Adipocyte (in vitro differentiated cells): ENCODE measurements around the gene RPS6KA2.
"Not testable (repeated sequence)": the region's sequence is repeated elsewhere in the genome, so short reads cannot be mapped to it uniquely, and the experiment has no call there.

Source experiments
- DNase-seq: peaks from one replicate; pipeline ENCODE4 v3.0.0-alpha.2; 2015; ENCODE audit warnings: low read depth
- H3K27me3 ChIP-seq: replicated peaks from 2 replicates; pipeline ENCODE4 v1.7.0; 2013; ENCODE audit warnings: mild to moderate bottlenecking, low read length, moderate library complexity; ENCODE audit not compliant: control insufficient read depth, insufficient read depth
- H3K36me3 ChIP-seq: 2 replicates; pipeline ENCODE4 v1.7.0; 2013; ENCODE audit warnings: low read length, mild to moderate bottlenecking, moderate library complexity; ENCODE audit not compliant: control insufficient read depth, insufficient read depth, severe bottlenecking
- H3K4me1 ChIP-seq: 2 replicates; pipeline ENCODE4 v1.7.0; 2013; ENCODE audit warnings: mild to moderate bottlenecking, low read length, moderate library complexity; ENCODE audit not compliant: control insufficient read depth, insufficient read depth
- H3K4me3 ChIP-seq: 2 replicates; pipeline ENCODE4 v1.7.0; 2013; ENCODE audit warnings: mild to moderate bottlenecking, low read length, moderate library complexity
- H3K9ac ChIP-seq: 2 replicates; pipeline ENCODE4 v1.7.0; 2013; ENCODE audit warnings: mild to moderate bottlenecking, low read length, moderate library complexity
- H3K9me3 ChIP-seq: 2 replicates; pipeline ENCODE4 v1.7.0; 2013; ENCODE audit warnings: mild to moderate bottlenecking, low read length, moderate library complexity; ENCODE audit not compliant: control insufficient read depth

Gene RPS6KA2

DNA sequence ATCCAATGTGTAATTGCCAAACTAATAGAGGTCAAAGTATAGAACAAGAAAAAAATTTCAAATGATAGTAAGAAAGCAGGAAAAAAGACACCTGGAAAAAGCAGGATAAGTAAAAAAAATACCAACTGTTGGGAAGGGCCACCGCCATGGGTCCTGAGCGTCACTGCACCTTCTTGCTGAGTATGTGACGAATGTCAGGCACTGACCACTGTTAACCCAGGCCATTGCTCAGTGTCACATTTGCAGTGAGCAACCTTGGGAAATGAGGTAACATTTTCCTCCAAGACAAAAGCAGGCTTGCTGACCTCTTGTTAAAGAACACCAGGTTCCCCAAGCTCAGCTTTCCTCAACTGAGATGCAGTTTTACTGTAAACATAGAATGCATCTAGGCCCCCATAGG, 15.6 kb upstream of the RPS6KA2 start:
- Histone ChIP-seq H3K27me3 (peaks cover 22% of the 10 kb centered on the region), H3K4me1 (no peaks in the 10 kb centered on the region), H3K9me3 (peaks cover 9% of the 10 kb centered on the region), H3K9ac (no peak overlapping the region), H3K36me3 (no peaks in the 10 kb centered on the region), H3K4me3 (no peak overlapping the region)
- no peak for DNase-seq

DNA sequence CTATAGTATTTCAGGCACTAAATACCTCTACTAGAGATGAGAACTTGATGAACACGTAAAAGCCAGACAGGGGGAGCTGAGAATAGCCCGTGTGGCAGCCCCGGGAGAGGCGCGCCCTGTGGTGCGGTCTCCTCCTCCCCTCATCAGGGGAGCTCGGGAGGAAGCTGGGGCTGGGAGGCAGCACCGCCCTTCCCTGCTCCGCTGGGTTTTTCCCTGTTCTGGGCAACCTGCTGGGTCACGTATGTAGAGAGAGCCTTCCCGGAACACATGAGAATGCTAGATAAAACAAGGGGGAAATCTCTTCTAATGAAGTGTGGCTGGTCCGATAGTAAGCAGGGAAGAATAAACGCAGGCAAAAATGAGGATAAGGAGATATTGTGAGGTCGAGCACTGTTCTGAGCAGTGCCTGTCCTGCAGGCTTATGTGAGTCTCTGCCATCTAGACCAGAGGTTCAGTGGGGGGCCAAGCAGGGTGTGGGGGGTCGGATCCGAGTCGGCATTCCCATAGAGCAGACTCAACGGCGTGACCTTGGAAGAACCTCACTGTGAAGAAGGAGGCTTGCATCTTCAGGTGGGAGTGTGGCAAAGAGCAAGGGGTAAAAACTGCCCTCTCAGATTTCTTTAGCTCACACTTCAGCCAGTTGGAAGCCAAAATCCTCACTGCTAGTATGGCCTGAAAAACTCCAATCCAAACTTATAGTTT, 13.4 kb upstream of the RPS6KA2 start:
- no peaks in the 10 kb centered on the region for H3K36me3 ChIP-seq
- peaks cover 9% of the 10 kb centered on the region for H3K9me3 ChIP-seq
- peak overlapping the region; percentile 55 for H3K4me3 ChIP-seq
- DNase-seq, result no peak
- H3K9ac ChIP-seq, result no peak overlapping the region
- H3K4me1 ChIP-seq, result peaks cover 9% of the 10 kb centered on the region
- peaks cover 20% of the 10 kb centered on the region for H3K27me3 ChIP-seq

DNA sequence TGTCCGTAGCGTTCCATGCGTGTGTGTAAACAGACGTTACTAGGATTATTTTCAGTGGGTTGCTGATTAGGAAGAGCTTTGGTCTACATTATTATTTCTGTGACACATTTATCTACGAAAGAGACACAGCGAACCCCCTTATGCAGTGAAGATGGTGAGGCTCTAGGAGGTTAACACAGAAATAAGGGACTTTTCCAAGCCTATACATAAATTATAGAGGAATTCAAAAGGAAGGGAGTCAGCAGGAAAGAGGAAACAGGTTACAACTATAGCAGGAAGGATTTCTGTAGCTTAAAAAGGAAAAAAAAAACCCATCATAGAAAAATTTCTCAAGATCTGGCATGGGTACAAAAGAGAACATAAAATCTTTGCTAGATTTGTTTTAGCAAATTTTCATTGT, 12.9 kb upstream of the RPS6KA2 start:
- no peak overlapping the region for H3K9ac ChIP-seq
- peaks cover 20% of the 10 kb centered on the region for H3K27me3 ChIP-seq
- peaks cover 9% of the 10 kb centered on the region for H3K9me3 ChIP-seq
- H3K4me1 ChIP-seq, result peaks cover 9% of the 10 kb centered on the region
- no peaks in the 10 kb centered on the region for H3K36me3 ChIP-seq
- H3K4me3 ChIP-seq, result peak overlapping the region; percentile 55
- no peak for DNase-seq

- DNase-seq, result no peak
- Histone ChIP-seq H3K4me3 (no peak overlapping the region), H3K4me1 (peaks cover 9% of the 10 kb centered on the region), H3K9me3 (peaks cover under 1% of the 10 kb centered on the region), H3K36me3 (no peaks in the 10 kb centered on the region), H3K9ac (no peak overlapping the region), H3K27me3 (peaks cover 20% of the 10 kb centered on the region)
These were observed 11.5 kb upstream of the RPS6KA2 start for GRCh38 chr6:166638573-166638964.

DNA sequence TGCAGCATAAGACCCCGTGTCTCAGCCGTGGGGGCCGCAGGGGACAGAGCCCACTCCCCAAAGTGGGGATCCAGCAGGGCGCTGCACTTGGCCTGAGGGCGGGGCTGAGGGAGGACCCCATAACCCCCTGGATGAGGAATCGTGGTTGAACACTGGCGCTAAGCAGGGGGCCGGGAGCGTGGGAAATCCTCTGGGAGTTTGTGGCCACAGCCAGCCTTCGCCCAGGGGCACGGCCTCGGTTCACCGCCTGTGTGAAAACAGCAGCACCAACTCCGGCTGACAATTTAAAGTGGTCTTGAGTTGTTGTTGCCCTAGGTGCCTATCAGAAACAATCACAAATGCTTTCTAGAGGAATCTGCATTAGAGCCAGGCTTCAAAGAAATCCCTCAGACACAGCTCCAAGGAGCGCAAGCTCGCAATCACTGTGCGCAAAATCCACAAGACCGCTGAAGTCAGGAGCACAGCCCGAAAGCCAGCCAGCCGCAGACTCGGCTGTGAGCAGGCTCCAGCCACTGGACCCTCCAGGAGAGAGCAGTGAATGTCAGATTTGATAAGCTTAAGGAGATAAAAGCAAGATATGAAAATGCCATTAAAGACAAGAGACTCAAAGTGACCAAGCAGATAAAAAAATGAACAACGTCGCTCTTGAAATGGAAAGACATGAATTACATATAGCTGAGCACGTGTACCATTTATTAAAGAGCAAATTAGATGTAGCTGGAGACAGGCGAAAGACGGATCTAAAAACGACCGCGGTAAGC, 10.9 kb upstream of the RPS6KA2 start:
- Histone ChIP-seq H3K4me3 (no peak overlapping the region), H3K27me3 (peaks cover 20% of the 10 kb centered on the region), H3K36me3 (no peaks in the 10 kb centered on the region), H3K9ac (no peak overlapping the region), H3K9me3 (no peaks in the 10 kb centered on the region), H3K4me1 (peaks cover 9% of the 10 kb centered on the region)
- no peak for DNase-seq

- H3K4me3 ChIP-seq, result no peak overlapping the region
- peaks cover 20% of the 10 kb centered on the region for H3K27me3 ChIP-seq
- H3K36me3 ChIP-seq, result no peaks in the 10 kb centered on the region
- no peaks in the 10 kb centered on the region for H3K9me3 ChIP-seq
- DNase-seq, result no peak
- peak overlapping the region; percentile 5 for H3K9ac ChIP-seq
- peaks cover 9% of the 10 kb centered on the region for H3K4me1 ChIP-seq
These were observed 9.9 kb upstream of the RPS6KA2 start for GRCh38 chr6:166636934-166637333.

DNA sequence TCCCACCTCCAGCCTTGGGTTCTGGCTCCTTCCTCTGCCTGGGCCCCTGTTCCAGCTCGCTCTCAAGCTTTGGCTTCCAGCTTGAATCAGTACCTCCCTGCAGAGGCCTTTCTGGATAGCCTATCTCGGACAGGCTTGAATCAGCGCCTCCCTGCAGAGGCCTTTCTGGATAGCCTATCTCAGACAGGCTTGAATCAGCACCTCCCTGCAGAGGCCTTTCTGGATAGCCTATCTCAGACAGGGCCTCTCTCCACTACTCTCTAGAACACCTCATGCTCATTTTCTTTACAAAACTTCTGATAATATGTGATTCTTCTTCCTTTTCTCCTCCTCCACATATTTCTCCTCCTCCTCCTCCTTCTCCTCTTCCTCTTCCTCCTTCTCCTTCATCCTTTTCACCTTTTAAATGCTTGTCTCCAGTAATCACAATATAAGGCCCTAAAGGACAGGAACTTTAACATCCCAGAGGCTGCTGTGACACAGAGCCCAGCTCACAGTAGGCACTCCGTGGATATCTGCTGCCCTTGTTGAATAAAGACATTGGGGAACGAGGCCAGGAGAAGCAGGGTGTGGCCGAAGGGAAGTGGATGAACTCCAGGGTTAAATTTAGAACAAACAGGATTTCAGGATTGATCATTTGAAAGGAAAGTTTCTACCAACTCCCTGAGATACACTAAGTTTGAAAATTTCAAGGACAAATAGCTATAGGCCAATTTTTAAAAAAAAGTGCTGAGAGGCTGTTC, 9.3 kb upstream of the RPS6KA2 start:
- no peak for DNase-seq
- peaks cover 9% of the 10 kb centered on the region for H3K4me1 ChIP-seq
- peak overlapping the region; percentile 5 for H3K9ac ChIP-seq
- H3K27me3 ChIP-seq, result peaks cover 20% of the 10 kb centered on the region
- H3K4me3 ChIP-seq, result no peak overlapping the region
- H3K9me3 ChIP-seq, result no peaks in the 10 kb centered on the region
- no peaks in the 10 kb centered on the region for H3K36me3 ChIP-seq

DNA sequence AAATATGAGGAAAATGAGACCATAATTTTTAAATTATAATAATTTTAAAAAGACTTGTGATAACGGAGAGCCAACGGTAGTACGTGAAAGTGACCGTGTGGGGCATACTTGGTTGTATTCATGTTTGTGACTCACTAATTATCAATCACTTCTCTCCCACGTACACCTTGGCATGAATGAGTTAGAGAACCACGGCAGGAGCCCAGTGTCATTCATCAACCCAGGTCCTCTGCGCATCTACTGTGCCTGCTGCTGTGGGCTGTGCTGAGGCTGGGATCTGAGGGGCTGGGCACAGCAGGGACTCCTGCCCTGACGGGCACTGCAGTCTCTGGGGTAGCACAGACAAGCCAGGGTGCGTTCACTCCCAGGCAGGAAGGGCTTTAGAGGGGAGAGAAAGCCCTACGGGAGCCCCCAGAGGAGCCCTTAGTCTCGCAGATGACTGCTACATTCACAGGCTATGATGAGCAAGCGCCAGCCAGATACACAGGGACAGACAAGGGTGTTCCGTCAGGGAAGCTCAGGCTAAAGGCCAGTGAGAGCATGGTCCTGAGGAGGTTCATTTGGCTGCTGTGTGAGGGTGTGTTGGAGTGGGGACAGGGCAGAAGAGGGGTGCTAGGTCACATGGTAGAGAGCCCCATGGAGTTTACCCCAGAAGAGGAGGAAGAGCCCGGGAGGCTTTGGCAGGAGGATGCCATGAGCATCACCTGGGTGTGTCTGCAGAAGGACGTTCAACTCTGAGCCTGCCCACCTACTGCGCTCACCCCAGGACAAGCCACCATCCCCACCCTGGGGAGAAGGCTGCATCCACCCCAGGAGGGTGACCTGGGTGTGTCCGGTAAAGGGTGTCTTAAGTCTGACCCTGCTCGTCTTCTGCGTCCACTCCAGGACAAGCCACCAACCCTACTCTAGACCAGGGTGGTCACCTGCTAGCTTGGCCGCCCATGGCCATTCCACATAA, 8.2 kb upstream of the RPS6KA2 start:
- no peak for DNase-seq
- H3K36me3 ChIP-seq, result no peaks in the 10 kb centered on the region

DNA sequence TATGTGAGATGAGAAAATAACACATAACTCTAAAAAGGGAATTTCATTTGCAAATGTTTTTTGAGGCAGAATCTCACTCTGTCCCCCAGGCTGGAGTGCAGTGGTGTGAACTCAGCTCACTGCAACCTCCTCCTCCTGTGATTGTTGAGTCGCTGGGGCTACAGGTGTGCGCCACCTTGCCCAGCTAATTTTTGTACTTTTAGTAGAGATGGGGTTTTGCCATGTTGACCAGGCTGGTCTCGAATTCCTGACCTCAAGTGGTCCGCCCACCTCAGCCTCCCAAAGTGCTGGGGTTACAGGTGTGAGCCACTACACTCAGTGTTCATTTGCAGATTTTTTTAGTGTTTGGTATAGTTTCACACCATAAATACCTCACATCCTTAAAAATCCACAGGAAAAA, 7.5 kb upstream of the RPS6KA2 start:
- not testable (repeated sequence) for H3K9me3 ChIP-seq, H3K4me3 ChIP-seq, DNase-seq, H3K9ac ChIP-seq, H3K4me1 ChIP-seq, H3K36me3 ChIP-seq
- peaks cover 15% of the 10 kb centered on the region for H3K27me3 ChIP-seq

More for the DNA sequence above, 8.2 kb upstream of the RPS6KA2 start:
- Histone ChIP-seq H3K9ac (no peak overlapping the region), H3K9me3 (no peaks in the 10 kb centered on the region), H3K4me1 (peaks cover 9% of the 10 kb centered on the region), H3K27me3 (peaks cover 16% of the 10 kb centered on the region), H3K4me3 (no peak overlapping the region)

GRCh38 chr6:166633732-166634535, 6.9 kb upstream of the RPS6KA2 start:
- no peak for DNase-seq
- H3K27me3 ChIP-seq, result peaks cover 10% of the 10 kb centered on the region
- H3K9ac ChIP-seq, result no peak overlapping the region
- H3K4me3 ChIP-seq, result no peak overlapping the region
- H3K36me3 ChIP-seq, result no peaks in the 10 kb centered on the region
- no peaks in the 10 kb centered on the region for H3K9me3 ChIP-seq
- peaks cover 9% of the 10 kb centered on the region for H3K4me1 ChIP-seq
